Measurements from ENCODE around the gene CEACAM16.

CEACAM16 gene

GRCh38 chr19:44759083-44759804 is 60.3 kb downstream of the CEACAM16 start:
- no peak for DNase-seq

Data from hypothalamus (tissue), 51 donors.